ENCODE measurements around the gene ABCA7. TPM values are rescaled to one million over a fixed set of nuclear protein-coding genes. Genes with fewer than 3 reads are reported as not detected.

The ABCA7 gene
- total RNA-seq, 3 donors from 2014 or later (not counting 1 experiment from before 2014, with no cell fraction given), result 73.3 to 149 (median 121) TPM

GRCh38 chr19:1082928-1083816, 43.3 kb downstream of the ABCA7 start:
- H3K4me3 ChIP-seq (ENCODE audit: low read length), result no peak overlapping the region
- intact Hi-C loops (cut with micrococcal nuclease), result no loop called here
- H3K27ac Mint-ChIP-seq, result peak overlapping the region; percentile 9 to 29

GRCh38 chr19:1084024-1084868, 44.3 kb downstream of the ABCA7 start:
- DNase-seq, result peak in 1 of 2 donors; percentile 27
- Histone ChIP-seq H3K36me3 (ENCODE audit: control insufficient read depth, insufficient read depth, low read length) (peaks cover 87% of the 10 kb centered on the region), H3K4me3 (ENCODE audit: low read length) (no peak overlapping the region), H3K27ac (ENCODE audit: low read length) (no peak overlapping the region), H3K9me3 (ENCODE audit: control insufficient read depth, insufficient read depth, low read length) (no peaks in the 10 kb centered on the region), H3K4me1 (ENCODE audit: control insufficient read depth, insufficient read depth, low read length) (peaks cover 69% of the 10 kb centered on the region), H3K27me3 (ENCODE audit: control insufficient read depth, insufficient read depth, low read length) (no peaks in the 10 kb centered on the region)
- no peak for TF ChIP-seq CTCF (IDR thresholded peaks at IDR 0.05)
- 85% methylated on average over 43 of the region's 43 CpGs for WGBS (ENCODE audit: insufficient coverage)
- Mint-ChIP-seq H3K27ac (peak overlapping the region in 1 of 2 donors; percentile 66), H3K36me3 (no peaks in the 10 kb centered on the region), H3K9me3 (no peaks in the 10 kb centered on the region), H3K27me3 (ENCODE audit: low read depth in 2 of 2) (no peaks in the 10 kb centered on the region), H3K4me3 (no peak overlapping the region), H3K4me1 (peaks cover 19 to 30% of the 10 kb centered on the region in 2 donors)
- intact Hi-C loops (cut with micrococcal nuclease), result no loop called here
- ATAC-seq, result no peak

More at GRCh38 chr19:1082928-1083816, 43.3 kb downstream of the ABCA7 start:
- no peak overlapping the region for H3K27ac ChIP-seq (ENCODE audit: low read length)
- peaks cover 69% of the 10 kb centered on the region for H3K4me1 ChIP-seq (ENCODE audit: control insufficient read depth, insufficient read depth, low read length)
- peaks cover 87% of the 10 kb centered on the region for H3K36me3 ChIP-seq (ENCODE audit: control insufficient read depth, insufficient read depth, low read length)
- WGBS (ENCODE audit: insufficient coverage), result 94% methylated on average over 59 of the region's 59 CpGs
- ATAC-seq (no peak), DNase-seq (no peak)
- Mint-ChIP-seq H3K4me1 (peaks cover 14 to 22% of the 10 kb centered on the region in 2 donors), H3K36me3 (no peaks in the 10 kb centered on the region), H3K27me3 (ENCODE audit: low read depth in 2 of 2) (no peaks in the 10 kb centered on the region), H3K9me3 (no peaks in the 10 kb centered on the region), H3K4me3 (no peak overlapping the region)
- TF ChIP-seq CTCF (IDR thresholded peaks at IDR 0.05), result no peak
- no peaks in the 10 kb centered on the region for H3K27me3 ChIP-seq (ENCODE audit: control insufficient read depth, insufficient read depth, low read length)
- no peaks in the 10 kb centered on the region for H3K9me3 ChIP-seq (ENCODE audit: control insufficient read depth, insufficient read depth, low read length)

GRCh38 chr19:1085053-1085658, 45.2 kb downstream of the ABCA7 start:
- H3K27ac ChIP-seq (ENCODE audit: low read length), result no peak overlapping the region
- no peaks in the 10 kb centered on the region for H3K27me3 ChIP-seq (ENCODE audit: control insufficient read depth, insufficient read depth, low read length)
- Mint-ChIP-seq H3K4me1 (peaks cover 19 to 34% of the 10 kb centered on the region in 2 donors), H3K4me3 (peak overlapping the region; percentile 31), H3K27ac (peak overlapping the region; percentile 66 to 74), H3K9me3 (no peaks in the 10 kb centered on the region), H3K27me3 (ENCODE audit: low read depth in 2 of 2) (no peaks in the 10 kb centered on the region), H3K36me3 (no peaks in the 10 kb centered on the region)
- DNase-seq, result no peak
- no peaks in the 10 kb centered on the region for H3K9me3 ChIP-seq (ENCODE audit: control insufficient read depth, insufficient read depth, low read length)
- peaks cover 82% of the 10 kb centered on the region for H3K36me3 ChIP-seq (ENCODE audit: control insufficient read depth, insufficient read depth, low read length)
- no peak for TF ChIP-seq CTCF (IDR thresholded peaks at IDR 0.05)
- H3K4me1 ChIP-seq (ENCODE audit: control insufficient read depth, insufficient read depth, low read length), result peaks cover 68% of the 10 kb centered on the region
- 78% methylated on average over 6 of the region's 8 CpGs for WGBS (ENCODE audit: insufficient coverage)
- ATAC-seq, result no peak
- H3K4me3 ChIP-seq (ENCODE audit: low read length), result no peak overlapping the region
- intact Hi-C loops (cut with micrococcal nuclease), result no loop called here
